Neural progenitor cell (in vitro differentiated cells): ENCODE results near the gene NDUFB2.
"Not testable (repeated sequence)": the region's sequence is repeated elsewhere in the genome, so short reads cannot be mapped to it uniquely, and the experiment has no call there.

Experiments used
- CTCF ChIP-seq: fragments of 200-600 bp; sonication (generic); IDR thresholded peaks from 2 replicates; pipeline ENCODE4 v1.5.1; 2017; ENCODE audit warnings: antibody characterized with exemption, mild to moderate bottlenecking
- EZH2 ChIP-seq: fragments of 200-600 bp; sonication (generic); IDR thresholded peaks from 2 replicates; pipeline ENCODE4 v1.6.1; 2017; ENCODE audit warnings: antibody characterized with exemption, mild to moderate bottlenecking, moderate library complexity
- EZH2phosphoT487 ChIP-seq: fragments of 200-600 bp; sonication (generic); IDR thresholded peaks from 2 replicates; pipeline ENCODE4 v1.6.1; 2017; ENCODE audit warnings: antibody characterized with exemption

- not testable (repeated sequence) for TF ChIP-seq CTCF, EZH2, EZH2phosphoT487
These were observed 19.6 kb upstream of the NDUFB2 start for GRCh38 chr7:140676956-140677355.
